HepG2 (cell line): ENCODE data around the gene NOTUM. TPM values are rescaled to one million over a fixed set of nuclear protein-coding genes. Genes with fewer than 3 reads are reported as not detected.
A peak's percentile ranks its signal among the peaks of the same experiment; 100 is the strongest.

Experiments used
- AGO2 ChIP-seq: fragments of 200-400 bp; formaldehyde crosslinking; optimal IDR thresholded peaks from 2 replicates; pipeline ENCODE3; 2017; ENCODE audit warnings: mild to moderate bottlenecking, low read depth, low read length, moderate library complexity
- BORCS8-MEF2B ChIP-seq: sonication (generic); formaldehyde crosslinking; IDR thresholded peaks from 2 replicates; pipeline ENCODE4 v1.8.0; 2022; ENCODE audit warnings: mild to moderate bottlenecking, missing genetic modification reagents
- DDIT3 ChIP-seq: sonication (generic); formaldehyde crosslinking; IDR thresholded peaks from 2 replicates; pipeline ENCODE4 v1.4.0; 2020; ENCODE audit warnings: mild to moderate bottlenecking, missing genetic modification reagents
- DZIP1 ChIP-seq: sonication (generic); formaldehyde crosslinking; IDR thresholded peaks from 2 replicates; pipeline ENCODE4 v1.5.0; 2020; ENCODE audit warnings: mild to moderate bottlenecking, missing genetic modification reagents
- HNRNPL ChIP-seq: fragments of 200-400 bp; formaldehyde crosslinking; IDR thresholded peaks from 2 replicates; pipeline ENCODE4 v1.6.1; 2017; ENCODE audit warnings: mild to moderate bottlenecking, low read depth, low read length
- HOXA9 ChIP-seq: sonication (generic); formaldehyde crosslinking; IDR thresholded peaks from 2 replicates; pipeline ENCODE4 v1.8.1; 2022; ENCODE audit warnings: missing genetic modification reagents, mild to moderate bottlenecking, moderate library complexity, borderline replicate concordance
- ISX ChIP-seq: sonication (generic); formaldehyde crosslinking; conservative IDR thresholded peaks from 2 replicates; pipeline ENCODE4 v1.5.0; 2020; ENCODE audit warnings: missing genetic modification reagents
- MIER3 ChIP-seq: IDR thresholded peaks from 2 replicates; pipeline ENCODE4 v1.6.1; 2016; ENCODE audit warnings: missing compliant biosample characterization, borderline replicate concordance
- POLR2G ChIP-seq: fragments of 200-400 bp; formaldehyde crosslinking; IDR thresholded peaks from 2 replicates; pipeline ENCODE4 v1.6.1; 2018; ENCODE audit warnings: mild to moderate bottlenecking, low read depth, low read length, moderate library complexity
- TGIF2 ChIP-seq: IDR thresholded peaks from 2 replicates; pipeline ENCODE4 v1.6.1; 2016; ENCODE audit warnings: control low read depth, missing compliant biosample characterization
- ZNF263 ChIP-seq: sonication (generic); formaldehyde crosslinking; IDR thresholded peaks from 2 replicates; pipeline ENCODE4 v1.4.0; 2020; ENCODE audit warnings: missing genetic modification reagents
- ZNF609 ChIP-seq: sonication (generic); formaldehyde crosslinking; IDR thresholded peaks from 2 replicates; pipeline ENCODE4 v1.4.0; 2020; ENCODE audit warnings: mild to moderate bottlenecking, missing genetic modification reagents, borderline replicate concordance
- ZNF639 ChIP-seq: conservative IDR thresholded peaks from 2 replicates; pipeline ENCODE4 v1.6.1; 2018; ENCODE audit warnings: missing genetic modification reagents
- ZNF687 ChIP-seq: sonication (generic); formaldehyde crosslinking; IDR thresholded peaks from 2 replicates; pipeline ENCODE4 v1.5.1; 2020; ENCODE audit warnings: mild to moderate bottlenecking, missing genetic modification reagents, moderate library complexity
- ZNF766 ChIP-seq: sonication (generic); formaldehyde crosslinking; IDR thresholded peaks from 2 replicates; pipeline ENCODE4 v1.5.0; 2020; ENCODE audit warnings: missing genetic modification reagents, borderline replicate concordance
- ZSCAN21 ChIP-seq: sonication (generic); formaldehyde crosslinking; IDR thresholded peaks from 2 replicates; pipeline ENCODE4 v1.8.0; 2022; ENCODE audit warnings: mild to moderate bottlenecking, missing genetic modification reagents, moderate library complexity, borderline replicate concordance
- polyA plus RNA-seq, 8 experiments: library from polyadenylated mRNA; depleted of rRNA in 3 of 8; stranded (reverse) in 7 of 8; unstranded in 1 of 8; fragments of >200 nt; fragmentation: Illumina TruSeq in 4 of 8; extraction: Trizol in 4 of 8; gene quantifications; 2 replicates each; pipeline versions ENCODE4 v1.2.1 to v1.2.3, GENCODE V29; 2011 to 2016; ENCODE audit warnings: low read depth in 4 of 8, missing spikeins in 1 of 8, mixed read lengths in 1 of 8; ENCODE audit not compliant: insufficient read depth in 1 of 8
- total RNA-seq, 5 experiments: library from RNA; depleted of rRNA; stranded (reverse); fragments of >200 nt; fragmentation: Illumina TruSeq; extraction: Trizol; gene quantifications; 2 replicates each; pipeline ENCODE4 v1.2.3, GENCODE V29; 2016; ENCODE audit warnings: low read depth in 1 of 5

NOTUM gene
- total and polyA plus RNA-seq, 2 of the 13 experiments (the other 11 are each of a cell fraction or from before 2014, with no cell fraction given), result 150 to 160 TPM

- 0 out of 2 replicates have a peak, but pooled peaks have one; percentile 22 for TF ChIP-seq ZNF766
- TF ChIP-seq MIER3 (CRISPR knock-in tag), result no peak
- TF ChIP-seq ZSCAN21 (CRISPR knock-in tag), result 0 out of 2 replicates have a peak, but pooled peaks have one; percentile 20
- 0 out of 2 replicates have a peak, but pooled peaks have one; percentile 25 for TF ChIP-seq DZIP1 (CRISPR knock-in tag)
- TF ChIP-seq ZNF639 (CRISPR knock-in tag), result no peak
- no peak for TF ChIP-seq ISX (CRISPR knock-in tag)
- TF ChIP-seq DDIT3 (CRISPR knock-in tag), result no peak
- TF ChIP-seq HOXA9 (CRISPR knock-in tag), result 0 out of 2 replicates have a peak, but pooled peaks have one; percentile 55
- peak; percentile 66; the same call in 1 of the 2 replicates for TF ChIP-seq TGIF2
- TF ChIP-seq AGO2, result peak; percentile 100
- peak; percentile 39 for TF ChIP-seq ZNF687
- TF ChIP-seq POLR2G, result peak; percentile 71
- TF ChIP-seq HNRNPL, result peak; percentile 76
- TF ChIP-seq ZNF609 (CRISPR knock-in tag), result 0 out of 2 replicates have a peak, but pooled peaks have one; percentile 21
- TF ChIP-seq BORCS8-MEF2B (CRISPR knock-in tag), result 0 out of 2 replicates have a peak, but pooled peaks have one; percentile 17
- 0 out of 2 replicates have a peak, but pooled peaks have one; percentile 1 for TF ChIP-seq ZNF263 (CRISPR knock-in tag)
These were observed 8.2 kb downstream of the NOTUM start (continued) for GRCh38 chr17:81952792-81953228.
